ENCODE results near the gene ARHGAP24.

- TF ChIP-seq EZH2 (IDR thresholded peaks at IDR 0.05; ENCODE audit: borderline replicate concordance, low read length): no peak
- TF ChIP-seq, protein P1, sequence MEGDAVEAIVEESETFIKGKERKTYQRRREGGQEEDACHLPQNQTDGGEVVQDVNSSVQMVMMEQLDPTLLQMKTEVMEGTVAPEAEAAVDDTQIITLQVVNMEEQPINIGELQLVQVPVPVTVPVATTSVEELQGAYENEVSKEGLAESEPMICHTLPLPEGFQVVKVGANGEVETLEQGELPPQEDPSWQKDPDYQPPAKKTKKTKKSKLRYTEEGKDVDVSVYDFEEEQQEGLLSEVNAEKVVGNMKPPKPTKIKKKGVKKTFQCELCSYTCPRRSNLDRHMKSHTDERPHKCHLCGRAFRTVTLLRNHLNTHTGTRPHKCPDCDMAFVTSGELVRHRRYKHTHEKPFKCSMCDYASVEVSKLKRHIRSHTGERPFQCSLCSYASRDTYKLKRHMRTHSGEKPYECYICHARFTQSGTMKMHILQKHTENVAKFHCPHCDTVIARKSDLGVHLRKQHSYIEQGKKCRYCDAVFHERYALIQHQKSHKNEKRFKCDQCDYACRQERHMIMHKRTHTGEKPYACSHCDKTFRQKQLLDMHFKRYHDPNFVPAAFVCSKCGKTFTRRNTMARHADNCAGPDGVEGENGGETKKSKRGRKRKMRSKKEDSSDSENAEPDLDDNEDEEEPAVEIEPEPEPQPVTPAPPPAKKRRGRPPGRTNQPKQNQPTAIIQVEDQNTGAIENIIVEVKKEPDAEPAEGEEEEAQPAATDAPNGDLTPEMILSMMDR (conservative IDR thresholded peaks at IDR 0.05 in 1 of 2, IDR thresholded peaks at IDR 0.05 in 1 of 2; ENCODE audit: extremely low read depth in 1 of 2, insufficient read depth in 1 of 2, low read depth in 1 of 2, low read length in 2 of 2): no peak
Measured at GRCh38 chr4:85477534-85477933, 2.6 kb downstream of the ARHGAP24 start.

Measured in mammary epithelial cell (primary cell).